Activated CD8-positive, alpha-beta T cell treated with anti-CD3 and anti-CD28 coated beads for 36 hours (primary cell): ENCODE measurements around the gene PANK4. TPM values are rescaled to one million over a fixed set of nuclear protein-coding genes. Genes with fewer than 3 reads are reported as not detected.

Experiments
- ATAC-seq: fragments of 200-7000 bp; cut with Tn5 transposase; one replicate; pipeline ENCODE4 v1.10.0; 2021; ENCODE audit warnings: mild to moderate bottlenecking, moderate library complexity
- CTCF ChIA-PET: fragments of 350-600 bp; sonication (Branson Sonifier 250); formaldehyde crosslinking; loops from one replicate; lab custom pipeline; 2021; ENCODE audit warnings: antibody characterized with exemption; lab: Charles Lee
- POLR2A ChIA-PET: fragments of 350-600 bp; sonication (Branson Sonifier 250); formaldehyde crosslinking; loops from one replicate; lab custom pipeline; 2021; ENCODE audit warnings: antibody characterized with exemption; lab: Charles Lee
- DNase-seq: peaks from one replicate; pipeline ENCODE4 v3.0.0-alpha.2; 2020
- H3K27ac Mint-ChIP-seq: one replicate; pipeline ENCODE4 v1.8.0; 2021; ENCODE audit warnings: mild to moderate bottlenecking, mixed read lengths
- H3K27me3 Mint-ChIP-seq: one replicate; pipeline ENCODE4 v1.8.0; 2021; ENCODE audit warnings: mixed read lengths
- H3K36me3 Mint-ChIP-seq: one replicate; pipeline ENCODE4 v1.8.0; 2021; ENCODE audit warnings: low read depth, mixed read lengths
- H3K4me1 Mint-ChIP-seq: one replicate; pipeline ENCODE4 v1.8.0; 2021; ENCODE audit warnings: low read depth, mixed read lengths
- H3K4me3 Mint-ChIP-seq: one replicate; pipeline ENCODE4 v1.8.0; 2021; ENCODE audit warnings: mild to moderate bottlenecking, moderate library complexity, mixed read lengths
- H3K9me3 Mint-ChIP-seq: one replicate; pipeline ENCODE4 v1.8.0; 2021; ENCODE audit warnings: mixed read lengths
- CTCF ChIP-seq: fragments of 200-600 bp; IDR thresholded peaks from one replicate; pipeline ENCODE4 v1.8.0; 2022; ENCODE audit warnings: antibody characterized with exemption, mild to moderate bottlenecking
- intact Hi-C: fragments of 100-400 bp; cut with micrococcal nuclease; formaldehyde crosslinking; loops from one replicate; pipeline ENCODE4 v1.10.0; 2022
- total RNA-seq, 2 experiments: library from RNA; stranded (reverse); gene quantifications; one replicate each; pipeline ENCODE4 v1.2.3, GENCODE V29; 2021

PANK4 gene
- total RNA-seq, 2 experiments from 2014 or later, result 39.0 to 40.6 TPM

- DNase-seq (peak; percentile 95), ATAC-seq (peak; percentile 50)
- intact Hi-C loops, result loop anchor here (5.0 kb wide), 2 partner anchors 40 to 135 kb away; partner anchors contain the start of genes PEX10 and PRXL2B
- peaks cover 23% of the 10 kb centered on the region for H3K4me1 Mint-ChIP-seq
- peak overlapping the region; percentile 83 for H3K4me3 Mint-ChIP-seq
- TF ChIP-seq CTCF, result no peak
- CTCF ChIA-PET, result interaction anchor here (0.6 to 2.8 kb wide), 14 partner anchors 9 to 311 kb away, joined by 3 to 30 read pairs (median 6); partner anchors contain the start of genes HES5, PANK4 and TNFRSF14
- no peaks in the 10 kb centered on the region for H3K9me3 Mint-ChIP-seq
- no peaks in the 10 kb centered on the region for H3K36me3 Mint-ChIP-seq
- POLR2A ChIA-PET, result interaction anchor here (0.7 to 8.3 kb wide), 12 partner anchors 9 to 342 kb away, joined by 3 to 138 read pairs (median 5); partner anchors contain the start of genes HES5, PANK4, PEX10 and PRXL2B
- H3K27me3 Mint-ChIP-seq, result no peaks in the 10 kb centered on the region
- H3K27ac Mint-ChIP-seq, result peak overlapping the region; percentile 98
Observed at GRCh38 chr1:2547210-2548067, 21.0 kb upstream of the PANK4 start.

GRCh38 chr1:2546515-2547209 lies 20.3 kb upstream of the PANK4 start:
- peak overlapping the region; percentile 98 for H3K27ac Mint-ChIP-seq
- no peaks in the 10 kb centered on the region for H3K9me3 Mint-ChIP-seq
- ChIA-PET CTCF (interaction anchor here (0.6 to 2.5 kb wide), 11 partner anchors 10 to 310 kb away, joined by 3 to 30 read pairs (median 9); partner anchors contain the start of genes HES5, PANK4 and TNFRSF14), POLR2A (interaction anchor here (0.7 to 8.3 kb wide), 12 partner anchors 10 to 341 kb away, joined by 3 to 138 read pairs (median 7); partner anchors contain the start of genes HES5, PANK4, PEX10 and PRXL2B)
- no peaks in the 10 kb centered on the region for H3K36me3 Mint-ChIP-seq
- peak; percentile 16 for TF ChIP-seq CTCF
- intact Hi-C loops, result loop anchor here (5.0 kb wide), 2 partner anchors 41 to 134 kb away; partner anchors contain the start of genes PEX10 and PRXL2B
- H3K4me1 Mint-ChIP-seq, result peaks cover 27% of the 10 kb centered on the region
- ATAC-seq (peak; percentile 57), DNase-seq (peak; percentile 92)
- peak overlapping the region; percentile 83 for H3K4me3 Mint-ChIP-seq
- H3K27me3 Mint-ChIP-seq, result no peaks in the 10 kb centered on the region

- peak overlapping the region; percentile 98 for H3K27ac Mint-ChIP-seq
- intact Hi-C loops, result loop anchor here (5.0 kb wide), 2 partner anchors 41 to 134 kb away; partner anchors contain the start of genes PEX10 and PRXL2B
Observed at GRCh38 chr1:2545754-2546514, 19.5 kb upstream of the PANK4 start.

More at GRCh38 chr1:2545754-2546514, 19.5 kb upstream of the PANK4 start:
- H3K27me3 Mint-ChIP-seq, result no peaks in the 10 kb centered on the region
- peak overlapping the region; percentile 83 for H3K4me3 Mint-ChIP-seq
- DNase-seq (peak; percentile 94), ATAC-seq (peak; percentile 47)
- ChIA-PET CTCF (interaction anchor here (1.1 to 1.8 kb wide), 3 partner anchors 20 to 114 kb away, joined by 3 to 6 read pairs (median 6); partner anchors contain the start of gene PANK4), POLR2A (interaction anchor here (1.2 to 8.3 kb wide), 6 partner anchors 10 to 133 kb away, joined by 3 to 138 read pairs (median 15); partner anchors contain the start of genes HES5, PANK4, PEX10 and TNFRSF14)
- no peaks in the 10 kb centered on the region for H3K36me3 Mint-ChIP-seq
- no peaks in the 10 kb centered on the region for H3K9me3 Mint-ChIP-seq
- no peak for TF ChIP-seq CTCF
- peaks cover 24% of the 10 kb centered on the region for H3K4me1 Mint-ChIP-seq
